Keratinocyte (primary cell): ENCODE data around the gene TOM1L1.

Experiments used
- CTCF ChIP-seq, 3 experiments: IDR thresholded peaks in 1 of 3; conservative IDR thresholded peaks in 1 of 3; optimal IDR thresholded peaks in 1 of 3; 2 replicates in 2 of 3; 3 replicates in 1 of 3; pipeline versions ENCODE3 to v1.5.1; 2011; ENCODE audit warnings: low read length in 3 of 3, mild to moderate bottlenecking in 3 of 3, moderate library complexity in 2 of 3, control low read depth in 1 of 3, inconsistent platforms in 1 of 3; ENCODE audit not compliant: insufficient read depth in 2 of 3; ENCODE audit errors: extremely low read depth in 1 of 3
- EZH2 ChIP-seq: IDR thresholded peaks from one replicate; pipeline ENCODE4 v1.6.1; 2012; ENCODE audit warnings: inconsistent platforms, mild to moderate bottlenecking, low read length, moderate library complexity

- TF ChIP-seq EZH2 (no peak), CTCF (optimal IDR thresholded peaks at IDR 0.05 in 1 of 3, IDR thresholded peaks at IDR 0.05 in 1 of 3, conservative IDR thresholded peaks at IDR 0.05 in 1 of 3; ENCODE audit: extremely low read depth in 1 of 3, insufficient read depth in 2 of 3, low read length in 3 of 3) (no peak)
Observed at GRCh38 chr17:54860617-54861470, 39.8 kb upstream of the TOM1L1 start.
